ENCODE results near the gene CAPN12. TPM values are rescaled to one million over a fixed set of nuclear protein-coding genes. Genes with fewer than 3 reads are reported as not detected.

The CAPN12 gene
- total RNA-seq, 1 donor from 2014 or later, result not detected

DNA sequence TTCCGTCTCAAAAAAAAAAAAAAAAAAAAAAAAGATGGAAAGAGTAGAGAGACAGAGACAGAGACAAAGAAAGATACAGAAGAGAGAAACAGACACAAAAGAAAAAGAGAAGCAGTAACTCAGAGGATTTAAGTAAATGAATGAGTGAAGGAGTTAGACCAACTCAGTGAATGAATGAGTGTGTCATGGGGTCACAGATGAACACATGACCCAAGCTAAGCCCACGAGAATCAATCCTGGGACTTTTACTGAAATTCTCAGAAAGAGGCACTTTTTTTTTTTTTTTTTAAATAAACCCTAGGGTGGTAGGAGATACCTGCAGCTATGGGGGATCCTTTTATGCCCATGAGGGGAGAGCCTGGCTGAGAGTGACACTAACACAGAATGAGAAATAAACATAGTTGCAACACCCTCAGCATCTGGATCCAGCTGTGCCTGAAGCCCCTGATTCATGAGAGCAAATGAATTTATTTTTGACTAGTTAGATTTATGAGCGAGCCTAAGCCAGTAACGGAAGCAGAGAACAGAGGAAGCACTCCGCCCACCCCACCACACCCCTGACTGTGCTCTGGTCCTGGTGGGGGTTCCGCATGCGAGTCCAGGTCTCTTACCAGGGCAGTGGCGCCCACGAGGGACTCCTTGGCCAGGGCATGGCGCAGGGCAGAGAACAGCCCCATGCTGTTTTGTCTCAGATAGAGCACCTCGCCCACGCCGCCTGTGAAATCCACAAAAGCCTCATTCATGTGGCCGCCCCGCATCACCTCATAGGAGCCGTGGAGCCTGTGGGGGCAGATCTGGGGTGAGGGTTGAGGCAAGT lies 4.6 kb downstream of the CAPN12 start:
- no peak for DNase-seq (ENCODE audit: low spot score)

DNA sequence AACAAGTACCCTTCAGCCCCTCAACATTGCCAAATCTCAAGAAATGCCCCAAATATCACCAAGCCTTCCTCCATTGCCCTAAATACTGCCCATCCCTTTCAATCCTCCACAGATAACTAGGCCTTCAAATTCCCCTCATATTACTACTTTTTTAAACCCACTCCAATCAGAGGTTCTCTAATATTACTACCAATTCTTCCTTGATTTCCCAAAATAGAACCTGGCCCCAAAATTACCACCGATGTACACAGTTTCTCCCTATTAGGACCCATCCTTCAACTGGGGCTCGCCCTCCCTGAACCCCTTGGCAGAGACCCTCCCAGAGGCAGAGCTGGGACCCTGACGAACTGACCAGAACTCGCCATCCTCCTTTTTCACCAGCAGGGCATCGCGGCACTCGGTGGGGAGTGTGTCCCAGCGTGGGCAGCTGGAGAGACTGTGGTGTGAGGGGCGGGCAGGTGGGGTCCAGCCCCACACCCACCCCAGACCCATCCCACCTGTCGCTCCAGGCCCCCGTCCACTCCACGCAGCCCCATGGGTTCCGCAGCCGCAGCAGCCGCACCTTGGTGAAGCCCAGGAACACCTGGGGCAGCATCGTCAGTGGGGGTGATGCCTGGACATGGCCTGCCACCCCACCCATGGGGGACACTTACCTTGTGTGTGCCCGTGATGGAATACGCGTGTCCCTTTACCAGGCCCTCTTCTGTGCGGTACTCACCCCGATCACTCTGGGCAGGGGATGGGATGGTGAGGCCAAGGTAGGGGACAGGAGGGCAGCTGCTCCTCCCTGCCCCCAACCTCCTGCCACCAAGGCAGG lies 6.1 kb downstream of the CAPN12 start:
- peak; percentile 0 for DNase-seq (ENCODE audit: low spot score)

- peak; percentile 1 for DNase-seq (ENCODE audit: low spot score)
Observed at GRCh38 chr19:38737281-38737865, 6.9 kb downstream of the CAPN12 start.

GRCh38 chr19:38736413-38737280 lies 7.6 kb downstream of the CAPN12 start:
- DNase-seq (ENCODE audit: low spot score), result peak; percentile 36

- DNase-seq (ENCODE audit: low spot score), result peak; percentile 34
Observed at GRCh38 chr19:38736036-38736412, 8.2 kb downstream of the CAPN12 start.

DNA sequence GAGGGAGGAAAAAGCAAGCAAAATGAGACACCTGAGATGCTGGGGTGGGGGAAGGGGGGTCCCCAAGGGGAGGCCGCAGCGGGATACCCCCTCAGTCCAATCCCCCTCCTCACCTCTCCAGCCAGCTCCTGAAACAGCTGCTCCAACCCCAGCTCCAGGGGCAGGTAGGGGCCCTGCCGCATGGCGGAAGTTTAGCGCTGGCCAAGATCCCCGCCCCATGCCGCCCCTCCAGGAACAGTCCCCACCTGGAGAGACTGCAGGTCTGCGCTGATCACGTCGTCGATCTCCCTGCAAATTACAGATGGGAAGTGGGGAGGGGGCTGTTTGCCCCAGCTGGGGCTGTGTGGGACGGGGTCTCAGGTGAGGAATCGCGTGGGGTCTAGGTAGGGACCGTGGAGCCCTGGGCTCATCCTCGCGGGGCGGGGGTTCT lies 9.0 kb downstream of the CAPN12 start:
- no peak for DNase-seq (ENCODE audit: low spot score)

DNA sequence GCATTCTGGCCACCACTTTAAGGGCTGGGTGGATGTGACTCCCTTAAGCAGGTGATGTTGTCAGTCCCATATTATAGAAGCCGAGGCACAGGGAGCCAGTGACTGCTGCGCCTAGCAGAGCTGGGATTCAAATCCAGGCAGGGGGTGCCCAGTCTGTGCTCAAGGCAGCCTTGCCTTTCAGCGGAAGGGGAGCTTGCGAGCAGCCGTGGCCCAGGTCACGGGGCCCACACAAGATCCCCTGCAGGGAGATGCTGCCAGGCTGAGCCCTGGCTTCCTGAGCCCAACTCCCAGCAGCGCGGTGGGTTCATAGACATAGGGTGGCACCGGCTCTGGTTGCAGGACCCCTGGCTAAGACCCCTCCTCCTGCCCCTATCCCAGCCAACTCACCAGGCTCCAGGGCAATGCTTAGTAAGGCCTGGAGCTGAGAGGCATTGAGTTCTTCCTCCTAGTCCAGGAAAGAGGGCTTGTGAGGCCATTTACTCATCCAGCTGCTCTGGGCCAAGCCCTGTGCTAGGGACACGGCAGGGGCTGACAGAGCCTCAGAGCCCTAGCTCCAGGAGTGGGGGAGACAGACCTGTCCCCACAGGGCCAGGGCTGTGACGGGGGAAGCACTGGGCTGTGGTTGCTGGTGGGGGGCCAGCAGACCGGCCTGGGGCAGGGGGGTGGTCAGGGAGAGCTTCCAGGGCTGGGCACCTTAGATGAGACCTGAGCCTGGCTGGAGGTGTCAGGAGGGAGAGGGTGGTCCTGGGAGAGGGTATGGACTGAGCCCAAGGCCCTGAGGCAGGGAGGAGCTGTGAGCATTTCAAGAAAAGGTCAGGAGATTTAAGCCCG lies 9.6 kb downstream of the CAPN12 start:
- DNase-seq (ENCODE audit: low spot score), result no peak

DNA sequence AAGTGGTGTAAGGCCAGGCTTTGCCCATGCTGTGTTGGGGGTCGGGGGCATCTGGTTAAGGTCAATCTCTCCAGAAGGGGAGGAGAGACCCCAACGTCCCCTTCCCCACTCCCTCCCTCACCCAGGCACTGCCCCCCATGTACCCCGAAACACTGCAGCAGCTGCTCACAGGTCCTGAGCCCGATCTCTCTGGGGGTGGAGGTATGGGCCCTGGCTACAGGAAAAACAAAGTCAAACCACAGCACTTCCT lies 10.2 kb downstream of the CAPN12 start:
- no peak for DNase-seq (ENCODE audit: low spot score)

DNA sequence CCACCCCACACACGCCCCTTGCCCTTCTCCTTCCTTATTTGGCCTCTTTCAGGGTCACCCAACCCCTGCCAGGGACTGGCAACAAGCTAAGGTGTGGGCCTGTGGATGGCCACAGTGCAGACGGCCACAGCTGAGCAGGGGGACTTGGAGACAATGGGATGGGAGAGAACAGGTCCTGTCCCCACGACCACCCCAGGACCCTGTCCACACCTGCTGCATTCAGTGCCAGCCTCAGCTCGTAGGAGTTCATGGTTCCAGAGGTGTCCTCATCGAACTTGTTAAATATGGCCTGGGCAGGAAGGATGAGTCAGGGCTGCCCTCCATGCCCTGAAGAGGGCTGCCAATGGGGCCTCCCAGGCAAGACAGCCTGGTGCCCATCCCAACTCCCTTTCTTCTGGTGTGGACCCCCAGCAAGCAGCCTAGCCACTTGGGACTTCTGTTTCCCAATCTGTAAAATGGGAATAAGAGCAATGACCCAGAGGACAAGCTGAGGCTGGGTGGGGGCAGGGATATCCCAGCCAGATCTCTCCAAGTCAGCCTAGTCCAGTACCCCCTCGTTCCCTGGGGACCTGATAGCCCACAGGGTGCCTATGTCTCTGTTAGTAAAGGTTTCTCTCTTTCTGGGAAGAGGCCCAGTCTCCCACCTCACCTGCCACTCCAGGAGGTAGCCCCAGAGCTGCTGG lies 10.6 kb downstream of the CAPN12 start:
- DNase-seq (ENCODE audit: low spot score), result no peak

DNA sequence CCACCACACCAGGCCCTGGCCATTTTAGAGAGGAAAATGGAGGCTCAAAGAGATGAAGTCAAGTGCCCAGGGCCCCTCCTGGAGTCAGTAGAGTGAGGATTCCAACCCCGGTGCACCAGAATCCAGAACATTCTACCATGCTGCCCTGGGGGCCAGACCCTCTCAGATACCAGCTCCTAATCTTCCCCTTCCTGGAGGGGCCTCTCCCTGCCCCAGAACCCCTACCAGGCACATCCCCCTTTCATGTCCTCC lies 11.1 kb downstream of the CAPN12 start:
- DNase-seq (ENCODE audit: low spot score), result no peak

DNA sequence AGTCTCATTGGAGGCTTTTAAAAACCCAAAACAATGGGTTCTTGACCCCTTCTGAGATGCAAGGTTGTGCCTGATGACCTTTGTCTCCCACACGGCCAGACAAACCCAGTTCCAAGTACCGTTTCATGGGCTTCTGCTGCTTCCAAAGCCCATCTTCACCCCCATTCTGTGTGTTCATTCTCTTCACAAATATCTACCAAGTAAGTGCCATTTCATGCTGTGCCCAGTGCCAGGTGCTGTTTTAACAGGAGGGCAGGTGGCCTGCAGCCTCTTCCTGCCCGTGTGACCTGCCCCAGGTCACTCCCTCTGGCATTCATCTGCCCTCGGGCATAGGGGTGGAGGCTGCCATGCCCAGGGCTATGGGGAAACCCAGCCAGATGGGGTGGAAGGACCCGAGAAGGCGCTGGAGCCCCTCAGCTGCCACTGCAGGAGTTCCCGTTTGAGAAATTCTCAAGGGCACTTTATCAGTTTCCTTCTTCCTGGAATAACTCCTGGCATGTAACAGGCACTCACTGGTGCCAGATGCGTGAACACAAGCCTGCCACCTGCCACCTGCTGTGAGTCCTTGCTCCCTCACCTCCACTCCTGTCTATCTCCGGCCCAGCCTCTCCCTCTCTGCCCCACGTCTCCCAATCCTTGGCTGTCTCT lies 12.5 kb downstream of the CAPN12 start:
- DNase-seq (ENCODE audit: low spot score), result no peak

DNA sequence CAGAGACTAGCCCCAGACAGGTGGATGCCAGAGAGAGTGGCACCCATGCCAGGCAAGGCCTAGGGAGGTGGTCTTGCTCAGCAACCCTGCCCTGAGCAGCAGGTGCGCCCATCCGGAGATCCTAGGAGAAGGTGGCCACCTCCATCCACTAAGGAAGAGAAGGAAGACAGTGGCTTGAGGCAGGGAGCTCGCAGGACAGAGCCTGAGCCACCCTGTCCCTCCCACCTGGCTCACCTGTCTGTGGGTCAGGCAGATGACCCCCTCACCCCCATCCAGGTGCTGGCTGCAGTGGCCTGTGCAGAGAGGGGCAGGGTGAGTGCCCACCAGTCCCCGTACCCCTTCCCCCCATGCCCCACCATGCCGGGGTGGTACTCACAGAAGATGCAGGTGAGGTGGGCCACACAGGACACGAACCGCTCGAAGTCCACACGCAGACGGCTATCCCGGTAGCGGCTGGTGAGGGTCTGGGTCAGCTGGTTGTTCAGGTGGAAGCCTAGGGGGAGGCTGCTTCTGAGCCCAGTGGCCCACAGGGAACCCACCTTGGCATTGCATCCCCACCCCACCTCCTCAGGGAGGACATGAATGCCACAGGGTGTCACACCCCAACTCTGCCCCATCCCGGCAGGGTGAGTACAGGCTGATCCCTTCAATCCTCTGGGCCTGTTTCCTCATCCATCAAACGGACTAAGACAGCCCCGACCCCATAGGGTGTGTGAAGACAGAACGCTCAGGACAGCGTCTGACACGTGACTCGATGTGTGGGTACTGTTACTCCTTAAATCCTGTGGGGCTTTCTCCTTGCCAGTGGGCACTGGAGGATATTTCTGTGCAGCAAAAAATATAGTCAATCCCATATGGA lies 13.3 kb downstream of the CAPN12 start:
- no peak for DNase-seq (ENCODE audit: low spot score)

DNA sequence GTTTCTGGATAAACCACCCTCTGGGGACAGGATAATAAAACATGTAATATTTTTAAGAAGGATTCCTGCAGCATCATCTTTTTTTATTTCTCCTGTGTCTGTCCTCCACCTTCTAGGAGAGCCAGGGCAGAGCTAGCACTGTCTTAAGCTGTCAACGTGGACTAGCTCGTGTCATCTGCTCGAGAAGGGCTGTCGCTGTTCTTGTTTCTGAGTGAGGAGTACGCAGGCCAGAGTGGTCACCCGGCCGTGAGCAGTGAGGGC lies 13.9 kb downstream of the CAPN12 start:
- DNase-seq (ENCODE audit: low spot score), result no peak

- peak; percentile 46 for DNase-seq (ENCODE audit: low spot score)
Observed at GRCh38 chr19:38729653-38730469, 14.4 kb downstream of the CAPN12 start.

- no peak for DNase-seq (ENCODE audit: low spot score)
Observed at GRCh38 chr19:38728752-38729541, 15.3 kb downstream of the CAPN12 start.

GRCh38 chr19:38727868-38728660 lies 16.2 kb downstream of the CAPN12 start:
- DNase-seq (ENCODE audit: low spot score), result peak; percentile 92

DNA sequence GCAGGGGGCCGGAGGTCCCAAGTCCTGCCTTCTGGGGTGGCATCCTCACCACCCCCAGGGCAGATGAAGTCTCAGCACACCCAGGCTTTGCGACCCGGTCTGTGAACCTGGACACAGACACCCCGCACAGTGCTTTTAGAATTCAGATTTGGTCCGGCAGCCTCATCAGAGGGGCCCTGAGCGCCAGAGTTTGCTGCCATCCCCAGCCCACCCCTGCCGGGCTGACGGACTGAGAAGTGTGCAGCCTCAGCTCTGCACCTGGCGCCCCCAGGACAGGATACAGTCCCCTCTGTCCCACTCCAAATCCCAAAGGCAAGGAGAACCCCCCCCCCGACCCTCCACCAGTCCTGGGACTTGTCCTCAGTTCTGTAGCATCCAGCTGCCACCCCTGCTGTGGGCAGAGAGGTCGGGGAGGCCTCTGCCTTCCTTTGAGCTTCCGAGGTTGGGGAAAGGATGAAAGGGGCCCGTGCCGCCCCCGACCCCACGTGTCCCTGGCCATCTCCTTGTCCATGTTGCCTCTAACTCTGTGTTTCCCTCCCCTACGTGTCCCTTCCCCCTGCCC lies 16.9 kb downstream of the CAPN12 start:
- no peak for DNase-seq (ENCODE audit: low spot score)

All from umbilical cord (tissue), 2 donors.